Measurements from ENCODE around the gene TMED10.
"Not testable (repeated sequence)": the region's sequence is repeated elsewhere in the genome, so short reads cannot be mapped to it uniquely, and the experiment has no call there.

GRCh38 chr14:75150637-75151036 is 25.8 kb downstream of the TMED10 start:
- not testable (repeated sequence) for TF ChIP-seq CTCF, POLR2AphosphoS5, POLR2A, EP300 (IDR thresholded peaks at IDR 0.05)
